ENCODE results near the gene PTER. TPM values are rescaled to one million over a fixed set of nuclear protein-coding genes. Genes with fewer than 3 reads are reported as not detected.

Gene PTER, protein sequence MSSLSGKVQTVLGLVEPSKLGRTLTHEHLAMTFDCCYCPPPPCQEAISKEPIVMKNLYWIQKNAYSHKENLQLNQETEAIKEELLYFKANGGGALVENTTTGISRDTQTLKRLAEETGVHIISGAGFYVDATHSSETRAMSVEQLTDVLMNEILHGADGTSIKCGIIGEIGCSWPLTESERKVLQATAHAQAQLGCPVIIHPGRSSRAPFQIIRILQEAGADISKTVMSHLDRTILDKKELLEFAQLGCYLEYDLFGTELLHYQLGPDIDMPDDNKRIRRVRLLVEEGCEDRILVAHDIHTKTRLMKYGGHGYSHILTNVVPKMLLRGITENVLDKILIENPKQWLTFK
- total RNA-seq, result 16.1 and 25.5 TPM in 2 replicates

- FAIRE-seq, result peak; percentile 72
- DNase-seq (ENCODE audit: low read depth), result peak; percentile 89
- no peaks in the 10 kb centered on the region for H3K27me3 ChIP-seq (ENCODE audit: control insufficient read depth, insufficient read depth, low read length)
- no peaks in the 10 kb centered on the region for H3K36me3 ChIP-seq (ENCODE audit: control insufficient read depth, insufficient read depth, low read length)
- TF ChIP-seq, protein P1, sequence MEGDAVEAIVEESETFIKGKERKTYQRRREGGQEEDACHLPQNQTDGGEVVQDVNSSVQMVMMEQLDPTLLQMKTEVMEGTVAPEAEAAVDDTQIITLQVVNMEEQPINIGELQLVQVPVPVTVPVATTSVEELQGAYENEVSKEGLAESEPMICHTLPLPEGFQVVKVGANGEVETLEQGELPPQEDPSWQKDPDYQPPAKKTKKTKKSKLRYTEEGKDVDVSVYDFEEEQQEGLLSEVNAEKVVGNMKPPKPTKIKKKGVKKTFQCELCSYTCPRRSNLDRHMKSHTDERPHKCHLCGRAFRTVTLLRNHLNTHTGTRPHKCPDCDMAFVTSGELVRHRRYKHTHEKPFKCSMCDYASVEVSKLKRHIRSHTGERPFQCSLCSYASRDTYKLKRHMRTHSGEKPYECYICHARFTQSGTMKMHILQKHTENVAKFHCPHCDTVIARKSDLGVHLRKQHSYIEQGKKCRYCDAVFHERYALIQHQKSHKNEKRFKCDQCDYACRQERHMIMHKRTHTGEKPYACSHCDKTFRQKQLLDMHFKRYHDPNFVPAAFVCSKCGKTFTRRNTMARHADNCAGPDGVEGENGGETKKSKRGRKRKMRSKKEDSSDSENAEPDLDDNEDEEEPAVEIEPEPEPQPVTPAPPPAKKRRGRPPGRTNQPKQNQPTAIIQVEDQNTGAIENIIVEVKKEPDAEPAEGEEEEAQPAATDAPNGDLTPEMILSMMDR (IDR thresholded peaks at IDR 0.05; ENCODE audit: insufficient read depth, low read length, severe bottlenecking), result no peak
- H3K4me3 ChIP-seq (ENCODE audit: low read depth, low read length), result peak within 1 kb of the TSS; percentile 45
These were observed at the start of gene PTER for GRCh38 chr10:16436758-16437539. Gene PTER, plus strand, starts transcription at chr10:16437010. Its CDS starts 47,375 bp downstream, at chr10:16484385.

- Histone ChIP-seq H3K36me3 (ENCODE audit: control insufficient read depth, insufficient read depth, low read length) (no peaks in the 10 kb centered on the region), H3K4me3 (ENCODE audit: low read depth, low read length) (no peak overlapping the region), H3K27me3 (ENCODE audit: control insufficient read depth, insufficient read depth, low read length) (no peaks in the 10 kb centered on the region)
- no peak for DNase-seq (ENCODE audit: low read depth)
- TF ChIP-seq, protein P1 (IDR thresholded peaks at IDR 0.05; ENCODE audit: insufficient read depth, low read length, severe bottlenecking), result no peak
- no peak for FAIRE-seq
These were observed 44.2 kb upstream of the PTER start for GRCh38 chr10:16392531-16393069.

DNA sequence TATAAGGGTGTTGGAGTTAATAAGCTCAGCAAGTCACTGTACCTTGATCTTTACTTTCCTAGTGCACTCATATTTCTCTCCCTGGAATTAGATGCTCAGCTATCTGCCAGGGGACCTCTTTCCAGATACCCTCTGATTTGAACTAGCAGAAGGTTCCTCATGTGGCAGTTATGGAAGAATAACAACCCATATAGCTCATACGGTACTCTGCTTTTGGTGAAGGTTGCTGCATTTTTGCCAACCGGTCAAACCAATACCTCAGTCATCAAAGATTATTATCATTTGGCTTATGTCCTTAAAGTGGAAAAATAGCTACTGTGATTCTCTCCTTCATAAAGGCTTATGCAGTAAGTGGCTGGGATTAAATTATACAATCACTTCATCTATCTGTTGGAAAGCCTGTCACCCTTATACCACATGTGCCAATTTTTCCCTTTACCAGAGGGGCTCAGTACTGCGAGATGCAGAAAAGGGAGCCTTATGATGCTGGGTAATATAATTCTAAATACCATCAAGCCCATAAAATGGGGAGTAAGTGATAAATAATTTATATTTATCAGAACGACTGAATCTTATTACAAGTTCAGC is 43.4 kb upstream of the PTER start:
- H3K27me3 ChIP-seq (ENCODE audit: control insufficient read depth, insufficient read depth, low read length), result no peaks in the 10 kb centered on the region
- no peak overlapping the region for H3K4me3 ChIP-seq (ENCODE audit: low read depth, low read length)
- TF ChIP-seq, protein P1 (IDR thresholded peaks at IDR 0.05; ENCODE audit: insufficient read depth, low read length, severe bottlenecking), result no peak
- FAIRE-seq (no peak), DNase-seq (ENCODE audit: low read depth) (no peak)
- H3K36me3 ChIP-seq (ENCODE audit: control insufficient read depth, insufficient read depth, low read length), result no peaks in the 10 kb centered on the region

GRCh38 chr10:16401416-16401815 is 35.4 kb upstream of the PTER start:
- H3K4me3 ChIP-seq (ENCODE audit: low read depth, low read length), result no peak overlapping the region
- H3K27me3 ChIP-seq (ENCODE audit: control insufficient read depth, insufficient read depth, low read length), result no peaks in the 10 kb centered on the region
- DNase-seq (ENCODE audit: low read depth) (no peak), FAIRE-seq (no peak)
- TF ChIP-seq, protein P1 (IDR thresholded peaks at IDR 0.05; ENCODE audit: insufficient read depth, low read length, severe bottlenecking), result no peak
- H3K36me3 ChIP-seq (ENCODE audit: control insufficient read depth, insufficient read depth, low read length), result no peaks in the 10 kb centered on the region

DNA sequence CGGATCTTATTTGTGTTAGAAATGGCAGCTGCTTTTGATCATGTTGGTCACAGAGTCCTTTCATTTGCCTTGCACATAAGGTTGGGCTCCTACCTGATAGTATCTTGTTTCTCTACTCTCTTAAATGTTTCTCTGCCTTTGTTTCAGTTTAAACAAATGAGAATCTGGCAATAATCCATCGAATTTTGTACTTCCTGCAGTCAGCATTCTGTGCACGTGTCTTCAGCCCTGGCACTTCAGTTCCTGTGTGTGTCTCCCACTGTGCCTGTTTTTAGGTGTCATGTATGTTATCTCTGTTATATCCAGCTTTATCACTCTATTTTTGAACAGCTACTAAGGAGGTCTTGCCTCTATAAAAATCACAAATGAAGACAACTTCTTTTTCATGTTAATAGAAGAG is 28.4 kb upstream of the PTER start:
- H3K4me3 ChIP-seq (ENCODE audit: low read depth, low read length), result no peak overlapping the region
- DNase-seq (ENCODE audit: low read depth) (no peak), FAIRE-seq (no peak)
- H3K36me3 ChIP-seq (ENCODE audit: control insufficient read depth, insufficient read depth, low read length), result no peaks in the 10 kb centered on the region
- TF ChIP-seq, protein P1 (IDR thresholded peaks at IDR 0.05; ENCODE audit: insufficient read depth, low read length, severe bottlenecking), result no peak
- H3K27me3 ChIP-seq (ENCODE audit: control insufficient read depth, insufficient read depth, low read length), result no peaks in the 10 kb centered on the region
